Stimulated activated CD4-positive, alpha-beta T cell treated with anti-CD3 and anti-CD28 coated beads, Interleukin-15, amount 100 ng/mL, for 48 hours (primary cell): ENCODE data around the gene LASP1.
"Not testable (repeated sequence)": the region's sequence is repeated elsewhere in the genome, so short reads cannot be mapped to it uniquely, and the experiment has no call there.

Experiments used
- DNase-seq, 2 donors: peaks; one replicate each; pipeline ENCODE4 v3.0.0-alpha.2; 2020; ENCODE audit warnings: low read depth in 2 of 2

LASP1 gene

GRCh38 chr17:38869526-38870258 lies at the start of gene LASP1:
LASP1 (plus strand) TSS chr17:38870058; CDS start chr17:38870190, 132 bp downstream.
- DNase-seq = peak; percentile 76 to 81

- DNase-seq = peak; percentile 85 to 89
Observed at GRCh38 chr17:38824899-38825761, 44.7 kb upstream of the LASP1 start, which contains the start of gene CWC25. CWC25 (minus strand) TSS chr17:38825321; CDS start chr17:38825183, 138 bp downstream.

GRCh38 chr17:38825762-38826247 lies 44.1 kb upstream of the LASP1 start:
- DNase-seq = no peak

GRCh38 chr17:38844261-38844757 lies 25.5 kb upstream of the LASP1 start:
- no peak for DNase-seq

GRCh38 chr17:38848557-38848891 lies 21.3 kb upstream of the LASP1 start:
- DNase-seq = no peak

GRCh38 chr17:38848939-38849605 lies 20.8 kb upstream of the LASP1 start:
- no peak for DNase-seq

GRCh38 chr17:38850374-38850773 lies 19.5 kb upstream of the LASP1 start:
- no peak for DNase-seq

GRCh38 chr17:38851434-38851833 lies 18.4 kb upstream of the LASP1 start:
- no peak for DNase-seq

- no peak for DNase-seq
Observed at GRCh38 chr17:38852771-38853291, 17.0 kb upstream of the LASP1 start.

GRCh38 chr17:38853292-38854219 lies 16.3 kb upstream of the LASP1 start, which contains the start of gene RPL23:
RPL23 (minus strand) TSS chr17:38853721; CDS start chr17:38853710, 11 bp downstream.
- peak; percentile 86 to 89 for DNase-seq

- DNase-seq = not testable (repeated sequence)
Observed at GRCh38 chr17:38855101-38855714, 14.7 kb upstream of the LASP1 start.

- DNase-seq = no peak
Observed at GRCh38 chr17:38857271-38857670, 12.6 kb upstream of the LASP1 start.

- no peak for DNase-seq
Observed at GRCh38 chr17:38861399-38861843, 8.4 kb upstream of the LASP1 start.

- no peak for DNase-seq
Observed at GRCh38 chr17:38864636-38865398, 5.0 kb upstream of the LASP1 start.

- DNase-seq = peak; percentile 64 to 65
Observed at GRCh38 chr17:38867179-38867967, 2.5 kb upstream of the LASP1 start.

GRCh38 chr17:38867968-38868816 lies 1.7 kb upstream of the LASP1 start:
- DNase-seq = no peak

- DNase-seq = peak; percentile 88 to 89
Observed at GRCh38 chr17:38868817-38869525, 887 bp upstream of the LASP1 start.
